NCI-H2107 treated with DMSO at 0.1 percent for 48 hours (cell line): Measurements from ENCODE around the gene MLF2.

Experiments used
- DNase-seq: peaks from one replicate; lab custom pipeline; 2025; ENCODE audit not compliant: unreplicated experiment; lab: John Stamatoyannopoulos, UW

Gene MLF2

GRCh38 chr12:6698352-6699046, 54.4 kb downstream of the MLF2 start:
- no peak for DNase-seq
